Duodenal mucosa (tissue), 2 donors: Measurements from ENCODE around the gene JMJD8.

Experiments
- H3K27ac ChIP-seq: one replicate; pipeline ENCODE4 v1.7.0; 2013; ENCODE audit warnings: low read depth, low read length
- H3K27me3 ChIP-seq, 2 donors: one replicate each; pipeline ENCODE4 v1.7.0; 2013; ENCODE audit warnings: low read length in 2 of 2, control low read depth in 1 of 2; ENCODE audit not compliant: insufficient read depth in 2 of 2, control insufficient read depth in 1 of 2
- H3K36me3 ChIP-seq, 2 donors: one replicate each; pipeline ENCODE4 v1.7.0; 2013; ENCODE audit warnings: low read length in 2 of 2, control low read depth in 1 of 2; ENCODE audit not compliant: insufficient read depth in 2 of 2, control insufficient read depth in 1 of 2
- H3K4me1 ChIP-seq, 2 donors: one replicate each; pipeline ENCODE4 v1.7.0; 2013; ENCODE audit warnings: low read length in 2 of 2, control low read depth in 1 of 2; ENCODE audit not compliant: insufficient read depth in 2 of 2, control insufficient read depth in 1 of 2
- H3K4me3 ChIP-seq, 2 donors: one replicate each; pipeline ENCODE4 v1.7.0; 2013; ENCODE audit warnings: low read length in 2 of 2, low read depth in 1 of 2
- H3K9ac ChIP-seq, 2 donors: one replicate each; pipeline ENCODE4 v1.7.0; 2013; ENCODE audit warnings: low read length in 2 of 2, low read depth in 1 of 2
- H3K9me3 ChIP-seq, 2 donors: one replicate each; pipeline ENCODE4 v1.7.0; 2013; ENCODE audit warnings: low read length in 2 of 2, control low read depth in 1 of 2; ENCODE audit not compliant: control insufficient read depth in 1 of 2

Gene JMJD8

GRCh38 chr16:727291-727977, 43.3 kb upstream of the JMJD8 start:
- Histone ChIP-seq H3K36me3 (peaks cover 4 to 6% of the 10 kb centered on the region in 2 donors), H3K4me1 (peaks cover 0 to 18% of the 10 kb centered on the region in 2 donors), H3K9ac (peak overlapping the region in 1 of 2 donors; percentile 18), H3K4me3 (peak overlapping the region; percentile 59 to 61), H3K27ac (no peak overlapping the region), H3K27me3 (peaks cover 15 to 22% of the 10 kb centered on the region in 2 donors), H3K9me3 (no peaks in the 10 kb centered on the region)

GRCh38 chr16:726438-727290, 42.5 kb upstream of the JMJD8 start, which contains the start of the genes CCDC78 and HAGHL:
Gene CCDC78, minus strand, starts transcription at chr16:726443. Its CDS starts 76 bp downstream, at chr16:726367.
Gene HAGHL, plus strand, starts transcription at chr16:727106. Its CDS starts 404 bp downstream, at chr16:727510.
- Histone ChIP-seq H3K9me3 (no peaks in the 10 kb centered on the region), H3K9ac (peak within 1 kb of the TSS in 1 of 2 donors; percentile 18)

GRCh38 chr16:726188-726437, 42.0 kb upstream of the JMJD8 start:
- H3K27ac ChIP-seq: no peak overlapping the region

More at GRCh38 chr16:726438-727290, 42.5 kb upstream of the JMJD8 start, which contains the start of the genes CCDC78 and HAGHL:
- H3K27ac ChIP-seq: no peak within 1 kb of the TSS
- H3K36me3 ChIP-seq: peaks cover 0 to 4% of the 10 kb centered on the region in 2 donors
- H3K4me3 ChIP-seq: peak within 1 kb of the TSS; percentile 59 to 61
- peaks cover 0 to 22% of the 10 kb centered on the region in 2 donors for H3K4me1 ChIP-seq
- peaks cover 15 to 22% of the 10 kb centered on the region in 2 donors for H3K27me3 ChIP-seq

GRCh38 chr16:725463-726187, 41.5 kb upstream of the JMJD8 start:
- Histone ChIP-seq H3K9me3 (no peaks in the 10 kb centered on the region), H3K27ac (no peak overlapping the region), H3K9ac (no peak overlapping the region), H3K36me3 (no peaks in the 10 kb centered on the region), H3K4me3 (no peak overlapping the region), H3K4me1 (peaks cover 0 to 24% of the 10 kb centered on the region in 2 donors), H3K27me3 (peaks cover 15 to 22% of the 10 kb centered on the region in 2 donors)

More at GRCh38 chr16:726188-726437, 42.0 kb upstream of the JMJD8 start:
- Histone ChIP-seq H3K9me3 (no peaks in the 10 kb centered on the region), H3K4me1 (peaks cover 0 to 23% of the 10 kb centered on the region in 2 donors), H3K9ac (no peak overlapping the region), H3K36me3 (no peaks in the 10 kb centered on the region), H3K27me3 (peaks cover 15 to 22% of the 10 kb centered on the region in 2 donors), H3K4me3 (peak overlapping the region in 1 of 2 donors; percentile 40)

GRCh38 chr16:725041-725376, 40.9 kb upstream of the JMJD8 start:
- no peak overlapping the region for H3K4me3 ChIP-seq
- H3K9me3 ChIP-seq: no peaks in the 10 kb centered on the region
- H3K27ac ChIP-seq: no peak overlapping the region
- H3K4me1 ChIP-seq: peaks cover 4 to 30% of the 10 kb centered on the region in 2 donors
- H3K36me3 ChIP-seq: no peaks in the 10 kb centered on the region
- peaks cover 15 to 22% of the 10 kb centered on the region in 2 donors for H3K27me3 ChIP-seq
- H3K9ac ChIP-seq: no peak overlapping the region

- Histone ChIP-seq H3K9me3 (no peaks in the 10 kb centered on the region), H3K4me3 (no peak overlapping the region), H3K4me1 (peaks cover 8 to 35% of the 10 kb centered on the region in 2 donors), H3K27ac (no peak overlapping the region), H3K9ac (no peak overlapping the region), H3K27me3 (peaks cover 15 to 22% of the 10 kb centered on the region in 2 donors), H3K36me3 (no peaks in the 10 kb centered on the region)
These were observed 40.3 kb upstream of the JMJD8 start for GRCh38 chr16:724188-725040.

GRCh38 chr16:723695-724094, 39.6 kb upstream of the JMJD8 start:
- Histone ChIP-seq H3K9me3 (no peaks in the 10 kb centered on the region), H3K4me1 (peaks cover 15 to 42% of the 10 kb centered on the region in 2 donors), H3K27me3 (peaks cover 15 to 22% of the 10 kb centered on the region in 2 donors), H3K27ac (no peak overlapping the region), H3K9ac (no peak overlapping the region), H3K4me3 (no peak overlapping the region), H3K36me3 (no peaks in the 10 kb centered on the region)

- Histone ChIP-seq H3K9ac (no peak overlapping the region), H3K27ac (no peak overlapping the region), H3K9me3 (no peaks in the 10 kb centered on the region), H3K4me1 (peaks cover 20 to 45% of the 10 kb centered on the region in 2 donors), H3K27me3 (peaks cover 15 to 26% of the 10 kb centered on the region in 2 donors), H3K4me3 (no peak overlapping the region), H3K36me3 (no peaks in the 10 kb centered on the region)
These were observed 38.9 kb upstream of the JMJD8 start for GRCh38 chr16:722835-723633.
